Left renal pelvis (tissue), 4 donors: ENCODE measurements around the gene SS18. TPM values are rescaled to one million over a fixed set of nuclear protein-coding genes. Genes with fewer than 3 reads are reported as not detected.

Source experiments
- DNase-seq, 4 donors: peaks; one replicate each; pipeline ENCODE4 v3.0.0-alpha.2; 2013; ENCODE audit warnings: low read depth in 4 of 4, low spot score in 3 of 4
- polyA plus RNA-seq, 4 donors: library from polyadenylated mRNA; unstranded; fragments of 120-200 nt; gene quantifications; one replicate each; pipeline ENCODE4 v1.2.1, GENCODE V29; 2013; ENCODE audit not compliant: insufficient read length in 4 of 4

SS18 gene
- polyA plus RNA-seq, 4 donors: 89.5 to 113 (median 101) TPM

DNA sequence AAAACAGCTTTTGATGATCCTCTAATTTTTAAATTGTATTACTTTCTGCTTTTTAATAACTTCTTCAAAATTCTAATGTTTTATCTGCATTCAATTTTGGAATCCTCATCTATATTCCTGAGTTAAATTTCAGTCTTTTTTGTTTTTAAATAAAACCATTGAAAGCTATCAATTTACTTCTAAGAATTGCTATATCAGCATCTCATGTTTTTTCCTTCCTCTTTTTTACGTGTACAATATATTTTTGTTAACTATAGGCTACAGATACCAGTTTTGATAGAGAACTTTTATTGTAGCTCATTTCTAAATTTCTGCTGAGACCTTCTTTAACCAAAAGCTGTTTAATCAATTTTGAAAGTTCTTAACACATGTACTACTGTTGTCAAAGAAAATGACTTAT is 84.5 kb downstream of the SS18 start:
- no peak for DNase-seq

DNA sequence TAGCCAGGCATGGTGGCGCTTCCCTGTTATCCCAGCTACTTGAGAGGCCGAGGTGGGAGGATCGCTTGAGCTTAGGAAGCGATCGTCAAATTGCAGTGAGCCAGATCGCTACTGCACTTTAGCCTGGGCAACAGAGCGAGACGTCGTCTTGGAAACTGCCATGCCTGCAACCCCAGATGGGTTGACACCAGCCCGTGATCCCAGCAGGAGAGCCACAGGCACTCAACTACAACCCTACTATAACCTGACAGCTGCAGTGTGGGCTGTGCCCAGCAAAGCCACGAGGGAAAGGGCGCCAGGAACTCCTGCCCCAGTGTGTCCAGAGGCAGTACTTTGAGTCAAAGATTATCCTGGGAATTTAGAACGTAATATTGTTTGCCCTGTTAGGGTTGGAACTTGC is 85.6 kb downstream of the SS18 start:
- DNase-seq: no peak

DNA sequence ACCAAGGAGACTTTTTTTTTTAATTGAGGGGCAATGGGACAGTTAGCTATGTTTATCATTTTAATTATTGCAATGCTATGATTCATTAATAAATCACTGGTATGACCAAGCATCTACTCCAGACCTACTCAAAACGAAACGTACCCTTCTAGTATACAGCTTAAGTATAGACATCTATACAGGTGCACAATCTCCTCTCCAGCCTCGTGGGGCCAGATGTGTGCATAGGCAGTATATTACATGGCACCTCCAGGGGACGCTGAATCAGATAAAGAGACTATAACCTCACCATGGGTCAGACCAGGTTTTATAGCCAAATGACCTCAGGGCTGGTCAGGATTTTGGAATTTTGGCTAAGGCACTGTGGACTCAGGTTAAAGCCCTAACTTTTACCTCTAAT is 86.6 kb downstream of the SS18 start:
- DNase-seq: no peak

DNA sequence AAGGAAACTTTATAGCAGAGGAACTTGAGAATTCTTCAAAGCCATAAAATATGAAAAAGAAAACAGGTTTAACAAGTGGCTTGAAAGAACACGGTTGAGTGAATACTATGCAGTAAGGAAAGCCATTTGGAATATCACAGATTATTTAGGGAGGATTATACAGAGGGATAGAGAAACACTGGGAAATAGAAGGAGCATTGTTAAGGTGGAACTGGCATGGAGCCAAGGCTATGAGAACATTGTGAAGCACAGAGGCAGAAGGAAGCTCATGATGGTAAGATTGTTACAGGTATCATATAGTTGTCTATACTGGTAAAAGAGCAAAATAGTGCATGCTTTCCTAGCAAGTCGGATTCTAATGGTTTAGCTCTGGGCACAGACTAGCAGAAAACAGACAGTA is 87.1 kb downstream of the SS18 start:
- DNase-seq: no peak

DNA sequence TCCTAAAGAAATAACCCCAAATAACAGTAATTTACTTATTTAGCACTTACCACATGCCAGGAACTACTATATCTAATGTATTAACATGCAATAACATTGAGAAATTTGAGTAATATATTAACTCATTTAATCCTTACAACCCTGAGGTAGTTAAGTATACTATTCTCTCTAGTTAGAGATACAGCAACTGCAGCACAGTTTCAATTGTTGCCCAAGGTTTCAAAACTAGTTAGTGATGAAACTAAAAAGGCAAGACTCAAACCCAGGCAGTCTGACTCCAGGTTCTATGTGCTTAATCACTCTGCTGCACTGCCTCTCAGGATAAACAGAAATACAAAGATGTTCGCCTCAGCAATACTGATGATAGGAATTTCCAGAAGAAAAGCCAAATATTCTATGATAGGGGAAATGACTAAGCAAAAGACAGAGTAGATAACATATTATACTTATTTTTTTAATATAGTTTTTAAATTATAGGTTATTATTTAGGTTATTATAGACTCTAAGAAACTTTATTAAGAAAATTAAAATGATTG is 88.0 kb downstream of the SS18 start:
- no peak for DNase-seq

DNA sequence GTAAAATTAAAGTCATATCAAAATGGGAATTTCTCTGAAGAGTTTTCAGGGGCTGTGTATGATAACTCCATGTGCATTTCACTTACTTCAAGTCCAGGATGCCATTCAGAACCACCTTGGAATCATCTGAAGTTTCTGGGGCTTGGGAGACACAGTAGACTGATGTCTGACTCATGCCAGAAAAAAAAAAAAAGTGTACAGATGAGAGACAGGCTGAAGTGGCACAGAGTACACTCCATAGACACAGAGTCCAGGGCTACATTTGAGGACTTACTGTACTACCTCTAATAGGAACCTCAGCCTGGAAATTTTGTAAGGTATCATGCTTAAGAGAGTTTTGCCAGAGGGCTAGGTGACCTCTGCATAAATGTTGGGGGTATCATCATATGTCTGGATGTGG is 92.0 kb downstream of the SS18 start:
- DNase-seq: no peak

DNA sequence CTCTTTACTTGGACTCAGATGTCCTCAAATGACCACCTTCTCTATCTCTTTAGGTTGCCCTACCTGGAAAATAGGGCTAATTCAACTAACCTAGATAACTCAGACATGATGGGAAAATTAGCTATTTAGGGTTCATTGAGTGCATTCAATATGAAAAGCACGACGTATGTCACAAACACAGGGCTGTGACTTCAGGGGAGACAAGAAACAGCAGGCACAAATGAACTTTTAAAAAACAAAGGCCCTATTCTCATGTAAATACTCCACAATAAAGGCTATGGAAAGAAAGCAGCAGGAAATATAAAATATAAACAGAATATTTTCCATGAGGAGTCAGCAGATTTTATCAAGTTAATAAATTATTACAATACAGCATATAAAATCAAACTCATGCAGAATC is 97.8 kb downstream of the SS18 start:
- DNase-seq: no peak

DNA sequence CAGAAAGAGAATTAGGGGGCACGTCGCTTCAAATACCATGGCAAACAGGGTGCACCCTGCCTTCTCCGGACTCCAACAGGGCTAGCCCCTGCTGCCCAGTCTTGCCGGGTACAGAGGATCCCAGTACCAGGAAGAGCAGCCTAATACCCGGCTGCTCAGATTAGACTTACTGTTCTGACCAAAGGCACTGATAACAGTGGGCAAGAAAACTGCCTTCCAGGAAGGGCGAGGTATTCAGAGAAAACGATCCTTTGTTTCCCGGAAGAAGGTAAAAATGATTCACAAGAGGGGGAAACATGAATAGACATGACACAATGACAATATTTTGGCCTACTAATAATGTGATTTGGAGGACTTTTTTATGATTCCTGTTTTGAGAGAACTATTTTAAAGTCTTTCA is 99.9 kb downstream of the SS18 start:
- DNase-seq: no peak

DNA sequence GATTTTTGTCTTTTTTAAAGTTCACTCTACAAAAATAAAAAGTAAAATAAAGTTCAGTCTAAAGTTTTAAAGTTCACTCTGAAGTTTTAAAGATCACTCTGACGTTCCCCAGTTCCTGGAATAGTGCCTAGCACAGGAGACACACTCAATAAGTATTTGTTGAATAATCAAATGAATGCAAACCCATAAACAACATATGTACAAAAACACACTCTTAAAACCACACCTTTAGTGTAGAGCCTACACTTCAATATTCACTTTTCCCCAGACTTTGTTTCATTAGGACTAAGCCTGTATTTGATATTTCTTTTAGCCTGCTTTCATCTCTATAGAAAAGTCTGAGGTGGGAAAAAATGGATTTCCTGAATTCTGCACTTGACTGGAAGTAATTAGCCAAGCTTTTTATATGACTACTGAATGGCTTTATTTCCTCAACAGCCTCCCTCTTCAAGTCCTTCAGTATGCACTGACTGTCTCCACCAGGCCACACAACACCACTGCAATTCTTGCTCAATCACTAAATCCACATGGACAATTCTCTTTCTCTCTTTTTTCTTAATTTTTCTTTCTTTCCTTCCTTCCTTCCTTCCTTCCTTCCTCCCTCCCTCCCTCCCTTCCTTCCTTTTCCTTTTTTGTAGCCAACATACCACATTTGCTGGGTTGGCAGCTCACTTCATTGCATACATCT is 104.6 kb downstream of the SS18 start:
- DNase-seq: no peak

DNA sequence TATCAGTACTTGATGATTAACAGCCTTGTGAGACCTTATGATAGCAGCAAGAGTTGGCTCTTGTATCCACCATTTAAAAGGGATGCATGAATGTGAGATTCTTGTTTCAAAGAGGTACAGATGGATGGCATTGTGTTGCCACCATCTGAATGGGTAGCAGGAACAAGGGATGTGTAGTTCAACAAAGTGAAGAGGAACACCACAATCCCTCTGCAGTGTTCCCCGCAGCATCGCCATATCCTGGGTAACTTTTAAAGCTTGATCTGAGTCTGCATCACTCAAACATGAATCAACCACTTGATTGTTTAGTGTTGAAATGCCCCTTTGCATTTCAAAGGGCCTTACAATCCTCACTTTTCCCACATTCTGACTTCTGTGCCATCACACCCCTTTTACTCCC is 106.7 kb downstream of the SS18 start:
- no peak for DNase-seq

DNA sequence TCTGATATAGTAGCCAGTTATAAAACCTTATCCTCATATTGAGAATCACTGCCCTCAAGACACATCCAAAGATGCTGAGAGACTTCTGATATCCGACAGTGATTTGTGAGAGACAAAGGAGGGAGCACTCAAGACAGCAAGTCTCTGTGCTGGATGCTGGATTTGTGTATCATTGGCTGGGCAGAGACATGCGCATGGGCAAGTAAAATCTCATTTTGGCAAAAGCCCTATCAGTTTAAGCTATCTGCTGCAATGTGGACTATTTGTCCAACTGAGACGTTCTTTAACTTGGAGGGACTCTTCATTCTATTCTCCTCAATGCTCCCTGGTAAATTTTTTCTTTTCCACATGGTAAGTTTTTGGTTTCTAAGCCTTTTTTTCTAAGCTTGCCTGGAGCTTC is 107.5 kb downstream of the SS18 start:
- DNase-seq: no peak

DNA sequence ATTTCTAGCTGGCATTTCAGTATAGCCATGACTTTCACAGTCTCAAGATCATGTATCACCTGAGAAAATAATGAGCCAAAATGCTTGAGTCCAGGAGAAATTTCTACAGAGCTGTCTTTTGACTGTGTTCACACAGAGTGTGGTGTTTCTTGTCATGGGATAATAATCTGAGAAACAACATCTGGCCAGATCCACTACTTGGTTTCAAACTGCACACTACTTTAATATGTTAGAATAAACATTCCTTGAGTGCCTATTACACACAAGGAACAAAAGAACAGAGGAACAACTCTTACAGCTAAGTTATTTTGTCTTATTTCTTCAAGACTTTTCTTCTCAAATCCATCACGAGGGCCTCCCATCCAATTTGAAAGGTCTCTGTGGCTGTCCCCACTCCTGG is 108.3 kb downstream of the SS18 start:
- DNase-seq: peak in 1 of 4 donors; percentile 22

DNA sequence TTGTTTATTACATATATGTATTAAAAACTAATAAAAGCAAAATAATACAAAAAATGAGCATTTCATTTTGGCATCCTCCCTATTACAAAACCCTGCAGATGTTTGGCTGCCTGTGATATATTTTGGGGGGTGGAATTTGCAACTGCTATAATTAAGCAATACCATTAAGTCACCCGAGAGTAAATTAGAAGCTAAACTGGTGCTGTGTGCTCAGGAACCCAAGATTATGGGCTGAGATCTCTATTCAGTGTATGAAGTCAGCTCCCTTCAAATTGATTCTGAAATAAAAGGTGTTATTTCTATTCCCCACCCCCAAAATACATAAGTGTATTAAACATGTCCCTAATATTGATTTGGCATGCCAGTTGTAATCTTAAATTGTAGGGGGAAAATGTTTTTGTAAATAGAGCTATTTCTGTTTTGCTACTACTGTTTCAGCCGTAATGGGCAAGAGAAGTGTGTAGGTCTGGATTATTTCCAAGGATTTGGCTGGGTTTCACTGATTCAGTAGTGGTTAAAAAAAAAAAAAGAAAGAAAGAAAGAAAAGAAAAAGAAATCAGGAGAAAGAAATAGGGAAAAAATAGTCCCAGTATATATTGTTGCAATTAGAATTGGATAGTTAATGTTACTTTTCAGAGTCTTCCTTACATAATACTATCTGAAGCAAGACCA is 110.9 kb downstream of the SS18 start:
- DNase-seq: no peak

DNA sequence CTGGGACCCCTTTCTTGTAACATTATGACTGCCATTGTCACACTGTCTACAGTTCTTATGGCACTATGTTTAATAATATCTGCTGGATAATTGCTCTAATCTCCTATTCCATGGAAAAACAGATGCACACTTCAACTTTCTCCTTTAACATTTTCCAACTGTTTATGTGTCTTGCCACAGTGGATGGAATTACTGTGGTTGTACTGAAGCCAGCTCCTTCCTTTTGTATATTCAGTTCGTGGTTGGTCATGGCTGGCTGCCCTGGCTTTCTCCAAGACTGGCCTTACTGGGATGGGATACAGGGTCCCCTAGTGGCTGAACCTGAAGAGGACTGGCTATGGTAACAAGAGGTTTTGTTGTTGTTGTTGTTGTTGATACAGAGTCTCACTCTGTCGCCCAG is 113.9 kb downstream of the SS18 start:
- DNase-seq: no peak

DNA sequence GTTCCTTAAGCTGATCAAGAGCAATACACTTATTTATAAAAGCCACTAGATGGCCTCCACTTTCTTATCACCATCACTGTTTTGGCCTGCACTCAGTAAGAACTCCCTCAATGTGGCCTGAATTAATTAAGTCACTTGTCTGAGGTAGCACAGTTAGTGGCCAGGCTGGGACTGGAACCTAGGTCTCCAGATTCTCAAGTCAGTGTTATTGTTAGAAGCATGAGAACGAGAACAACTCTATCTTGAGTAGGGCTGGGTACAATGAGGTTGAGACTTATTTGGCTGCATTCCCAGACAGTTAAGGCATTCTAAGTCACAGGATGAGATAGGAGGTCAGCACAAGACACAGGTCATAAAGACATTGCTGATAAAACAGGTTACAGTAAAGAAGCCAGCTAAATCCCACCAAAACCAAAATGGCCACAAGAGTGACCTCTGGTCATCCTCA is 115.8 kb downstream of the SS18 start:
- DNase-seq: no peak

Other genes with a start within 250 kb of the SS18 start
- gene PSMA8, start 43.3 kb upstream of the SS18 start, polyA plus RNA-seq: under 1 TPM in 1 of 4 donors, not detected in 3; 0.08 TPM
- 1 to 10 TPM; 3.8 to 5.8 (median 4.6) TPM for gene TAF4B, start 135.8 kb upstream of the SS18 start, polyA plus RNA-seq